H9 (cell line): Measurements from ENCODE around the gene CKB. TPM values are rescaled to one million over a fixed set of nuclear protein-coding genes. Genes with fewer than 3 reads are reported as not detected.
A peak's percentile ranks its signal among the peaks of the same experiment; 100 is the strongest.

Experiments used
- DNase-seq: peaks from one replicate; pipeline ENCODE4 v3.0.0-alpha.2; 2017
- H2AFZ ChIP-seq: one replicate; pipeline ENCODE4 v1.6.1; 2013; ENCODE audit warnings: mild to moderate bottlenecking, low read length, control low read depth, moderate library complexity
- H2AK5ac ChIP-seq: 2 replicates; pipeline ENCODE4 v1.6.1; 2013; ENCODE audit warnings: low read length, control low read depth, mixed read lengths; ENCODE audit not compliant: insufficient read length
- H2BK120ac ChIP-seq: one replicate; pipeline ENCODE4 v1.6.1; 2013; ENCODE audit warnings: low read depth, mild to moderate bottlenecking, low read length, control low read depth, inconsistent platforms; ENCODE audit not compliant: poor library complexity, severe bottlenecking
- H2BK12ac ChIP-seq: 2 replicates; pipeline ENCODE4 v1.6.1; 2013; ENCODE audit warnings: low read length, control low read depth, mixed read lengths, low read depth; ENCODE audit not compliant: insufficient read length
- H2BK15ac ChIP-seq: 2 replicates; pipeline ENCODE4 v1.6.1; 2013; ENCODE audit warnings: low read depth, low read length, control low read depth
- H2BK20ac ChIP-seq: one replicate; pipeline ENCODE4 v1.6.1; 2013; ENCODE audit warnings: low read depth, mild to moderate bottlenecking, low read length, control low read depth, inconsistent platforms; ENCODE audit not compliant: poor library complexity, severe bottlenecking
- H2BK5ac ChIP-seq: 2 replicates; pipeline ENCODE4 v1.6.1; 2013; ENCODE audit warnings: low read length, control low read depth, mixed read lengths; ENCODE audit not compliant: insufficient read length
- H3K14ac ChIP-seq: 2 replicates; pipeline ENCODE4 v1.6.1; 2013; ENCODE audit warnings: low read length, control low read depth; ENCODE audit not compliant: insufficient read depth
- H3K18ac ChIP-seq: 2 replicates; pipeline ENCODE4 v1.6.1; 2013; ENCODE audit warnings: low read depth, mild to moderate bottlenecking, mixed read lengths, low read length, control low read depth; ENCODE audit not compliant: insufficient read length
- H3K23ac ChIP-seq: 2 replicates; pipeline ENCODE4 v1.6.1; 2013; ENCODE audit warnings: low read length, control low read depth, mixed read lengths, low read depth; ENCODE audit not compliant: insufficient read length
- H3K23me2 ChIP-seq: 2 replicates; pipeline ENCODE4 v1.6.1; 2013; ENCODE audit warnings: low read depth, mild to moderate bottlenecking, mixed read lengths, low read length, control low read depth; ENCODE audit not compliant: insufficient read length, poor library complexity, severe bottlenecking
- H3K27ac ChIP-seq: 2 replicates; pipeline ENCODE4 v1.5.1; 2013; ENCODE audit warnings: low read length, control low read depth, mixed read lengths, low read depth; ENCODE audit not compliant: insufficient read length
- H3K27me3 ChIP-seq: 2 replicates; pipeline ENCODE4 v1.6.1; 2013; ENCODE audit warnings: low read length, control low read depth, inconsistent platforms; ENCODE audit not compliant: insufficient read depth
- H3K4ac ChIP-seq: 2 replicates; pipeline ENCODE4 v1.6.1; 2013; ENCODE audit warnings: low read depth, mild to moderate bottlenecking, control low read depth, inconsistent platforms, low read length, moderate library complexity
- H3K4me1 ChIP-seq: 2 replicates; pipeline ENCODE4 v1.6.1; 2013; ENCODE audit warnings: low read length, control low read depth, inconsistent platforms; ENCODE audit not compliant: insufficient read depth
- H3K4me2 ChIP-seq: 2 replicates; pipeline ENCODE4 v1.6.1; 2013; ENCODE audit warnings: low read length, control low read depth, mixed read lengths; ENCODE audit not compliant: insufficient read length, insufficient read depth
- H3K56ac ChIP-seq: 2 replicates; pipeline ENCODE4 v1.6.1; 2013; ENCODE audit warnings: low read depth, mild to moderate bottlenecking, mixed read lengths, low read length, control low read depth; ENCODE audit not compliant: insufficient read length
- H3K79me1 ChIP-seq: 2 replicates; pipeline ENCODE4 v1.6.1; 2013; ENCODE audit warnings: low read depth, mild to moderate bottlenecking, moderate library complexity, low read length, control low read depth, inconsistent platforms; ENCODE audit not compliant: insufficient read depth, poor library complexity, severe bottlenecking
- H3K79me2 ChIP-seq: 2 replicates; pipeline ENCODE4 v1.6.1; 2013; ENCODE audit warnings: low read length, control low read depth, inconsistent platforms; ENCODE audit not compliant: insufficient read depth
- H3K9ac ChIP-seq: 2 replicates; pipeline ENCODE4 v1.6.1; 2013; ENCODE audit warnings: low read length, control low read depth, mixed read lengths; ENCODE audit not compliant: insufficient read length; ENCODE audit errors: extremely low read depth
- H3K9me3 ChIP-seq: one replicate; pipeline ENCODE4 v1.6.1; 2013; ENCODE audit warnings: low read depth, low read length, inconsistent platforms; ENCODE audit not compliant: control insufficient read depth
- H3T11ph ChIP-seq: one replicate; pipeline ENCODE4 v1.6.1; 2013; ENCODE audit warnings: mild to moderate bottlenecking, low read length, control low read depth, inconsistent platforms
- H4K20me1 ChIP-seq: one replicate; pipeline ENCODE4 v1.6.1; 2013; ENCODE audit not compliant: control insufficient read depth, insufficient read length, insufficient read depth
- H4K5ac ChIP-seq: 2 replicates; pipeline ENCODE4 v1.6.1; 2013; ENCODE audit warnings: low read depth, mild to moderate bottlenecking, mixed read lengths, low read length, control low read depth; ENCODE audit not compliant: insufficient read length
- H4K8ac ChIP-seq: replicated peaks from 2 replicates; pipeline ENCODE4 v1.6.1; 2013; ENCODE audit warnings: low read length, control low read depth, mixed read lengths, low read depth; ENCODE audit not compliant: insufficient read length
- H4K91ac ChIP-seq: 2 replicates; pipeline ENCODE4 v1.6.1; 2013; ENCODE audit warnings: low read depth, mild to moderate bottlenecking, moderate library complexity, mixed read lengths, low read length, control low read depth; ENCODE audit not compliant: insufficient read length
- H3K27ac Mint-ChIP-seq, 3 experiments: 2 replicates in 2 of 3; 3 replicates in 1 of 3; pipeline ENCODE4 v1.8.0; 2020 to 2021; ENCODE audit warnings: mixed read lengths in 3 of 3, mild to moderate bottlenecking in 1 of 3, moderate library complexity in 1 of 3
- H3K27me3 Mint-ChIP-seq: 2 replicates; pipeline ENCODE4 v1.8.0; 2021; ENCODE audit warnings: low read depth, mild to moderate bottlenecking, moderate library complexity, mixed read lengths
- H3K36me3 Mint-ChIP-seq, 3 experiments: 2 replicates in 2 of 3; 3 replicates in 1 of 3; pipeline ENCODE4 v1.8.0; 2020 to 2021; ENCODE audit warnings: low read depth in 3 of 3, mixed read lengths in 3 of 3; ENCODE audit not compliant: insufficient read depth in 1 of 3
- H3K4me1 Mint-ChIP-seq, 2 experiments: 2 replicates each; pipeline ENCODE4 v1.8.0; 2020; ENCODE audit warnings: mixed read lengths in 2 of 2
- H3K4me3 Mint-ChIP-seq, 2 experiments: 2 replicates in 1 of 2; 3 replicates in 1 of 2; pipeline ENCODE4 v1.8.0; 2020 to 2021; ENCODE audit warnings: mild to moderate bottlenecking in 2 of 2, mixed read lengths in 2 of 2, moderate library complexity in 1 of 2
- H3K9me3 Mint-ChIP-seq, 2 experiments: 2 replicates in 1 of 2; 3 replicates in 1 of 2; pipeline ENCODE4 v1.8.0; 2020; ENCODE audit warnings: mild to moderate bottlenecking in 2 of 2, mixed read lengths in 2 of 2, moderate library complexity in 1 of 2
- WGBS: extraction: QIAGEN DNeasy Blood & Tissue Kit; methylation state at CpG from one replicate; pipeline ENCODE4 v1.1.7; 2013; ENCODE audit warnings: missing lambda C conversion rate, low lambda C conversion rate, mixed read lengths; ENCODE audit not compliant: insufficient read length; ENCODE audit errors: extremely low coverage; 5-methylcytosine and 5-hydroxymethylcytosine counted together
- total RNA-seq: library from RNA; stranded (reverse); gene quantifications from 2 replicates; pipeline ENCODE4 v1.2.1, GENCODE V29; 2021
- TF ChIP-seq, protein P1 (sequence below): fragments of 200-600 bp; sonication (generic); conservative IDR thresholded peaks from 3 replicates; pipeline ENCODE4 v1.8.0; 2021; ENCODE audit warnings: antibody characterized with exemption, mild to moderate bottlenecking

The CKB gene
- total RNA-seq, 1 experiment from 2014 or later = 517 TPM

GRCh38 chr14:103504991-103505565 lies 17.6 kb downstream of the CKB start:
- no peak overlapping the region for H3T11ph ChIP-seq
- no peak overlapping the region for H2BK5ac ChIP-seq
- Mint-ChIP-seq H3K4me1 (peaks cover 0 to 2% of the 10 kb centered on the region in 2 experiments; a peak in 2 of 4 replicates), H3K4me3 (no peak overlapping the region), H3K27me3 (no peaks in the 10 kb centered on the region), H3K9me3 (no peaks in the 10 kb centered on the region), H3K27ac (peak overlapping the region in 2 of 3 experiments; percentile 4 to 48; a peak in 4 of 7 replicates), H3K36me3 (peaks cover 35 to 72% (median 60%) of the 10 kb centered on the region in 3 experiments)
- no peaks in the 10 kb centered on the region for H3K79me2 ChIP-seq
- H2BK120ac ChIP-seq = no peak overlapping the region
- no peaks in the 10 kb centered on the region for H3K79me1 ChIP-seq
- peak; percentile 39 for DNase-seq
- H2AK5ac ChIP-seq = no peak overlapping the region
- H3K4me2 ChIP-seq = no peak overlapping the region
- H4K8ac ChIP-seq = no peak overlapping the region
- H3K9me3 ChIP-seq = no peaks in the 10 kb centered on the region
- H3K56ac ChIP-seq = no peak overlapping the region
- no peak overlapping the region for H3K18ac ChIP-seq
- no peaks in the 10 kb centered on the region for H3K27me3 ChIP-seq
- no peak overlapping the region for H3K4ac ChIP-seq
- H3K14ac ChIP-seq = no peak overlapping the region
- H3K4me1 ChIP-seq = no peaks in the 10 kb centered on the region
- H3K23ac ChIP-seq = no peak overlapping the region
- no CpG with 5 or more reads among the region's 8 CpGs for WGBS
- TF ChIP-seq, protein P1, sequence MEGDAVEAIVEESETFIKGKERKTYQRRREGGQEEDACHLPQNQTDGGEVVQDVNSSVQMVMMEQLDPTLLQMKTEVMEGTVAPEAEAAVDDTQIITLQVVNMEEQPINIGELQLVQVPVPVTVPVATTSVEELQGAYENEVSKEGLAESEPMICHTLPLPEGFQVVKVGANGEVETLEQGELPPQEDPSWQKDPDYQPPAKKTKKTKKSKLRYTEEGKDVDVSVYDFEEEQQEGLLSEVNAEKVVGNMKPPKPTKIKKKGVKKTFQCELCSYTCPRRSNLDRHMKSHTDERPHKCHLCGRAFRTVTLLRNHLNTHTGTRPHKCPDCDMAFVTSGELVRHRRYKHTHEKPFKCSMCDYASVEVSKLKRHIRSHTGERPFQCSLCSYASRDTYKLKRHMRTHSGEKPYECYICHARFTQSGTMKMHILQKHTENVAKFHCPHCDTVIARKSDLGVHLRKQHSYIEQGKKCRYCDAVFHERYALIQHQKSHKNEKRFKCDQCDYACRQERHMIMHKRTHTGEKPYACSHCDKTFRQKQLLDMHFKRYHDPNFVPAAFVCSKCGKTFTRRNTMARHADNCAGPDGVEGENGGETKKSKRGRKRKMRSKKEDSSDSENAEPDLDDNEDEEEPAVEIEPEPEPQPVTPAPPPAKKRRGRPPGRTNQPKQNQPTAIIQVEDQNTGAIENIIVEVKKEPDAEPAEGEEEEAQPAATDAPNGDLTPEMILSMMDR = peak; percentile 53
- no peaks in the 10 kb centered on the region for H4K20me1 ChIP-seq
- H2BK20ac ChIP-seq = no peak overlapping the region
- no peak overlapping the region for H3K27ac ChIP-seq
- no peak overlapping the region for H3K9ac ChIP-seq
- no peaks in the 10 kb centered on the region for H3K23me2 ChIP-seq
- no peak overlapping the region for H2AFZ ChIP-seq
- H4K91ac ChIP-seq = no peak overlapping the region
- H2BK15ac ChIP-seq = no peak overlapping the region
- no peak overlapping the region for H4K5ac ChIP-seq
- no peak overlapping the region for H2BK12ac ChIP-seq
